Mesendoderm (in vitro differentiated cells): Measurements from ENCODE around the gene GABRA4.

Source experiments
- DNase-seq: peaks from one replicate; pipeline ENCODE4 v3.0.0; 2013
- H2AK5ac ChIP-seq: 2 replicates; pipeline ENCODE4 v1.6.1; 2013; ENCODE audit warnings: low read length, inconsistent platforms
- H2BK120ac ChIP-seq: 2 replicates; pipeline ENCODE4 v1.6.1; 2013; ENCODE audit warnings: low read depth, mild to moderate bottlenecking, low read length, moderate library complexity, mixed read lengths
- H2BK15ac ChIP-seq: replicated peaks from 2 replicates; pipeline ENCODE4 v1.6.1; 2013; ENCODE audit warnings: low read depth, mild to moderate bottlenecking, moderate library complexity
- H2BK5ac ChIP-seq: 2 replicates; pipeline ENCODE4 v1.6.1; 2013; ENCODE audit warnings: low read length, inconsistent platforms
- H3K18ac ChIP-seq: 2 replicates; pipeline ENCODE4 v1.6.1; 2013; ENCODE audit warnings: mild to moderate bottlenecking, low read length, mixed read lengths
- H3K23ac ChIP-seq: one replicate; pipeline ENCODE4 v1.6.1; 2013; ENCODE audit warnings: low read length
- H3K27ac ChIP-seq: 2 replicates; pipeline ENCODE4 v1.5.1; 2013; ENCODE audit warnings: low read depth, mild to moderate bottlenecking, inconsistent platforms, low read length, moderate library complexity
- H3K27me3 ChIP-seq: 2 replicates; pipeline ENCODE4 v1.6.1; 2013; ENCODE audit warnings: low read length, control low read depth, mild to moderate bottlenecking, inconsistent platforms; ENCODE audit not compliant: insufficient read depth, poor library complexity
- H3K36me3 ChIP-seq: 2 replicates; pipeline ENCODE4 v1.6.1; 2013; ENCODE audit warnings: low read length, inconsistent platforms; ENCODE audit not compliant: control insufficient read depth, insufficient read depth
- H3K4ac ChIP-seq: one replicate; pipeline ENCODE4 v1.6.1; 2013; ENCODE audit warnings: low read depth, mild to moderate bottlenecking, low read length, moderate library complexity
- H3K4me1 ChIP-seq: 2 replicates; pipeline ENCODE4 v1.6.1; 2013; ENCODE audit warnings: low read depth, low read length, inconsistent platforms; ENCODE audit not compliant: control insufficient read depth
- H3K4me2 ChIP-seq: 2 replicates; pipeline ENCODE4 v1.6.1; 2013; ENCODE audit warnings: low read length
- H3K4me3 ChIP-seq: 2 replicates; pipeline ENCODE4 v1.5.1; 2013; ENCODE audit warnings: mild to moderate bottlenecking, low read length
- H3K56ac ChIP-seq: one replicate; pipeline ENCODE4 v1.6.1; 2013; ENCODE audit warnings: low read length
- H3K79me1 ChIP-seq: 2 replicates; pipeline ENCODE4 v1.6.1; 2013; ENCODE audit warnings: low read length, inconsistent platforms
- H3K79me2 ChIP-seq: 2 replicates; pipeline ENCODE4 v1.6.1; 2013; ENCODE audit warnings: mild to moderate bottlenecking, low read length; ENCODE audit not compliant: control insufficient read depth, insufficient read depth
- H3K9ac ChIP-seq: 2 replicates; pipeline ENCODE4 v1.6.1; 2013; ENCODE audit warnings: low read length, inconsistent platforms
- H4K5ac ChIP-seq: one replicate; pipeline ENCODE4 v1.6.1; 2013; ENCODE audit warnings: low read length
- H4K8ac ChIP-seq: one replicate; pipeline ENCODE4 v1.6.1; 2013; ENCODE audit warnings: low read depth, mild to moderate bottlenecking, control low read depth, low read length, moderate library complexity
- WGBS: extraction: QIAGEN DNeasy Blood & Tissue Kit; methylation state at CpG from one replicate; pipeline ENCODE4 v1.1.7; 2013; ENCODE audit warnings: low lambda C conversion rate, missing lambda C conversion rate; ENCODE audit not compliant: insufficient coverage; ENCODE audit errors: extremely low coverage; 5-methylcytosine and 5-hydroxymethylcytosine counted together

Gene GABRA4

DNA sequence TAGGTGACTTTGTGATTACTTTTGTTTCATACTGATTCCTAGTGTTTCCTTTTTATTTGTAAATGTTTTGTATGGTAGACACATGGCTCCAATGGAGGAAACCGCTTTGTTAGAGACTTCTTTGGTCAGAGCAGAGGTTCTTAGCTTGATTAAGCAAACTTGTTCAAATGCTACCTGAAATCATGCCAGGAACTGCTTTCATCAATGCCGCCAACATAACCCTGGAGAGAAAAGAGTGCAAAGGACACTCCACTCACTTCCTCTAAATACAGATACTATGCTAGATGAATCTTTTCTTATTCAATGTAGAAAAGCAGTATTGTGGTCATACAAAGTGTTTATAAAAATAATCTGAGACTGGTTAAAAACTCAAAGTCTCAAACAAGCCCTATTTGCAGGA lies 58.7 kb downstream of the GABRA4 start:
- Histone ChIP-seq H3K36me3 (no peaks in the 10 kb centered on the region), H3K4me1 (no peaks in the 10 kb centered on the region), H3K9ac (no peak overlapping the region), H2BK5ac (no peak overlapping the region), H3K79me1 (no peaks in the 10 kb centered on the region), H3K27me3 (no peaks in the 10 kb centered on the region), H3K4ac (no peak overlapping the region), H2BK120ac (no peak overlapping the region), H3K4me3 (no peak overlapping the region), H4K5ac (no peak overlapping the region), H4K8ac (no peak overlapping the region), H2AK5ac (no peak overlapping the region), H2BK15ac (no peak overlapping the region), H3K18ac (no peak overlapping the region), H3K27ac (no peak overlapping the region), H3K79me2 (no peaks in the 10 kb centered on the region), H3K23ac (no peak overlapping the region), H3K56ac (no peak overlapping the region), H3K4me2 (no peak overlapping the region)
- WGBS: no CpG with 5 or more reads among the region's 2 CpGs
- no peak for DNase-seq

DNA sequence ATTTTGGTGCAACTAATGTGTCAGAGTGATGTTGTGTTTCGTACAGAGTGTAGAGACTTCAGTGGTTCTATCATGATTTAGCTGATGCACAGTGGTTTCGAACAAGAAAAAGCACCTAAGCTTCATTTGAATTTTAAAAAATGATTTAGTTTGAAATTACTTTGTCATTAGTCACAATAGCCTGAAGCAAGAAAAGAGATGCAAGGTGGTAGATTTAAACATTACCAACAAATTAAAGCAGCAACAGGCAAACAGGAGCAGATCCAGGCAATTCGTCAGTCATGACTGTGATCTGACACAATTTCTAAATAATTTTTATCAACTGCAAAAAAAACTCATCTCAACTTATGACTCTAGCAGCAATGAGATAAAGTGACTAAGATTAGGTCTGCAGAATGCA lies 59.7 kb downstream of the GABRA4 start:
- Histone ChIP-seq H3K18ac (no peak overlapping the region), H3K36me3 (no peaks in the 10 kb centered on the region), H2AK5ac (no peak overlapping the region), H2BK5ac (no peak overlapping the region), H4K5ac (no peak overlapping the region), H3K4me1 (no peaks in the 10 kb centered on the region), H3K27me3 (no peaks in the 10 kb centered on the region), H2BK120ac (no peak overlapping the region), H3K9ac (no peak overlapping the region), H3K4me3 (no peak overlapping the region), H3K56ac (no peak overlapping the region), H3K79me1 (no peaks in the 10 kb centered on the region), H3K27ac (no peak overlapping the region), H3K23ac (no peak overlapping the region), H3K79me2 (no peaks in the 10 kb centered on the region), H3K4me2 (no peak overlapping the region), H3K4ac (no peak overlapping the region), H4K8ac (no peak overlapping the region), H2BK15ac (no peak overlapping the region)
- no CpG with 5 or more reads among the region's 3 CpGs for WGBS
- DNase-seq: no peak

DNA sequence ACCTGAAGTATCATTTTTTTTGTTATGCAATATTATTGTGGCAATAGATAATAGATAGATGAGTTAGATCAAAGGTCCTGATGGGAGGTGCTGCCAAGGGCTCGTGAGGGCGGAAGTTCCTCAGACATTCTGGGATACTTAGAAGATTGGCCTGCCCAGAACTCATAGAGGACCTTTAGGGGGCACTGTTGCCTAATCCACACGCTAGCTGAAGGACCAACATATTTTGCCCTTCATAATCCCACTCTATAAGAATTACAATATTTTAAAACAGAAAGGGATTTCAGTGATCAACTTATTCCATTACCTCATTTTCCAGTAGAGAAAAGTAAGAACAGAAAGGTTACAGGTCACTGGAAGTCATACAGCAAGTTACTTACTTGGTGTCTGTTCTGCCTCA lies 61.4 kb downstream of the GABRA4 start:
- Histone ChIP-seq H2BK5ac (no peak overlapping the region), H3K4me3 (no peak overlapping the region), H3K23ac (no peak overlapping the region), H3K79me2 (no peaks in the 10 kb centered on the region), H4K5ac (no peak overlapping the region), H3K4ac (no peak overlapping the region), H3K9ac (no peak overlapping the region), H3K4me1 (no peaks in the 10 kb centered on the region), H3K56ac (no peak overlapping the region), H3K27me3 (no peaks in the 10 kb centered on the region), H4K8ac (no peak overlapping the region), H3K27ac (no peak overlapping the region), H3K4me2 (no peak overlapping the region), H3K18ac (no peak overlapping the region), H2BK15ac (no peak overlapping the region), H3K36me3 (no peaks in the 10 kb centered on the region), H3K79me1 (no peaks in the 10 kb centered on the region), H2AK5ac (no peak overlapping the region), H2BK120ac (no peak overlapping the region)
- WGBS: no CpG with 5 or more reads among the region's 3 CpGs
- DNase-seq: peak; percentile 68

DNA sequence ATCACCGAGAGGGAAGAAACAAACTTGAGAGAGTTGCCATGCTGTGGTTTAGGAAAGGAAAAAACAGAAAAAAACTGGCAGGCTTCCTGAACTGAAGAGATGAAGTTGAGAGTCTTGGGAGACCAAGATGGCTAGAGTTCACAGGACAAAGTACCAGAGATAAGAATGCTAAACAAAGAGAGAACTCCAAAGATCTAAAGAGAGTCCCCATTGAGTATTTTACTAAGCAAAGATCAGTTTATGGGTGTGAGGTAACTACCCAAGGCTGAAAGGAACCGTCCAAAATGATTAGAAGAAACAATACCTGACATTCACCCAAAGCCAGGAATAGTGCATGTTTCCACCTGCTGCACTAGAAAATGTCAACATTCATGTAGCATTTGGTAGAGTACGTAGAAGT lies 62.5 kb downstream of the GABRA4 start:
- H2AK5ac ChIP-seq: no peak overlapping the region
- H2BK120ac ChIP-seq: no peak overlapping the region
- no peak for DNase-seq
- no peaks in the 10 kb centered on the region for H3K79me1 ChIP-seq
- H3K27ac ChIP-seq: no peak overlapping the region
- H3K4me3 ChIP-seq: no peak overlapping the region
- no peaks in the 10 kb centered on the region for H3K27me3 ChIP-seq
- no peak overlapping the region for H3K56ac ChIP-seq
- H4K8ac ChIP-seq: no peak overlapping the region
- no peaks in the 10 kb centered on the region for H3K4me1 ChIP-seq
- H4K5ac ChIP-seq: no peak overlapping the region
- H3K18ac ChIP-seq: no peak overlapping the region
- no peak overlapping the region for H3K9ac ChIP-seq
- H3K23ac ChIP-seq: no peak overlapping the region
- no peak overlapping the region for H2BK15ac ChIP-seq
- H3K4me2 ChIP-seq: no peak overlapping the region
- no peak overlapping the region for H3K4ac ChIP-seq
- no peaks in the 10 kb centered on the region for H3K36me3 ChIP-seq
- WGBS: no CpG with 5 or more reads among the region's 3 CpGs
- H2BK5ac ChIP-seq: no peak overlapping the region
- H3K79me2 ChIP-seq: no peaks in the 10 kb centered on the region

DNA sequence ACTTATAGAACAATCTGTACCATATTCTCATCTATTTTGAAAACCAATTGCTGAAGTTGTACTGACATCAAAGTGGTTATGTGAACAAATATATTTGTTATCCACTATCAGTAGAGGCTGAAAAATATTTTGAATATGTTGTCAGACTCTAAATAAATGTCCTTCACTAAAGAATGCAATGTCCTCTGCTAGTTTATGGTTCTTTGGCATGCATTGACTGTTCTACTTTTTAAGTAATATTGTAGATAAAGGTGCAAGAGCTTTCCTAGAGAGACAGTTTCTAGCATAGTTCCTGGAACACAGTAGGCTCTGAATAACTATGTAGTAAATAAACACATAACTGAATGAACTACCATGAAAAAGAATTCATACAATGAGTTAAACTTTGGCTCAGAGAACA lies 66.2 kb downstream of the GABRA4 start:
- no peak overlapping the region for H3K23ac ChIP-seq
- no peak for DNase-seq
- H2BK5ac ChIP-seq: no peak overlapping the region
- no peaks in the 10 kb centered on the region for H3K36me3 ChIP-seq
- no peak overlapping the region for H3K9ac ChIP-seq
- no peak overlapping the region for H3K18ac ChIP-seq
- no peak overlapping the region for H2BK120ac ChIP-seq
- no peak overlapping the region for H3K4me3 ChIP-seq
- no peak overlapping the region for H2AK5ac ChIP-seq
- no peaks in the 10 kb centered on the region for H3K79me1 ChIP-seq
- no peak overlapping the region for H3K4me2 ChIP-seq
- no peak overlapping the region for H3K56ac ChIP-seq
- H3K27me3 ChIP-seq: no peaks in the 10 kb centered on the region
- no peak overlapping the region for H2BK15ac ChIP-seq
- H4K5ac ChIP-seq: no peak overlapping the region
- no peaks in the 10 kb centered on the region for H3K79me2 ChIP-seq
- H3K4me1 ChIP-seq: no peaks in the 10 kb centered on the region
- H3K4ac ChIP-seq: no peak overlapping the region
- no peak overlapping the region for H4K8ac ChIP-seq
- no peak overlapping the region for H3K27ac ChIP-seq

DNA sequence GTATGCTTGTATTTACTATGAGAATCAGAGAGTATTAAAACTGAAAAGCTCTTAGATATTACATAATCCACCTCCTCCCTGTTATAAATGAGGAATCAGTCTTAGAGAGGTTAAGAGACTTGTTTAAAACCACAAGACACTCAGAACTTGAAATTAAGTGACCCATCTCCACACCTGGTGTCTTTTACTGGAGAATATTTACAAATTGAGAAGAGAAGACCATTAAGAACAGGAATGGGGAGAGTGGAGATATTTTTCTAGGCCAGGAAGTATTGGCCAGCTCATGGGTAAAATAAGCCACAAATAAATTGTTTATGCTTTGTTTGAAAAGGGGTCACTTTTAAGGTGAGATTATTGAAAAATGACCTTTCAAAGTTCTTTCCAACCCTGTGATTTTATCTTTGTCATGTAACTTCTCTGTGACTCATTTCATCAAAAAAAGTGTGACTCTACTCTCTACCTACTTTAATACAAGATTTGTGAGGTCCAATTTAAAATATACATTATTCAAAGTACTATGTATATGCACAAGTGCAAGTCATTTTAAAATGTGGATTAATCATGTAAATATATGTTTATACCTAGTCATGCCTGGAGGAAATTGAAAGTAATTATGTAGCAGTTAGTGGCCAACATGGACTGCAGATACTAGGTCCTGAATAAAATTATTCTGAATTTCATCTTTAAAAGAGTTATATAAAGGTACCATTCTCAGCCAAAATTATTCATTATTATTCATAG lies 68.4 kb downstream of the GABRA4 start:
- H3K23ac ChIP-seq: no peak overlapping the region

More for the DNA sequence above, 68.4 kb downstream of the GABRA4 start:
- no peak for DNase-seq
- no peaks in the 10 kb centered on the region for H3K4me1 ChIP-seq
- H2BK15ac ChIP-seq: no peak overlapping the region
- no peak overlapping the region for H3K4ac ChIP-seq
- H3K36me3 ChIP-seq: no peaks in the 10 kb centered on the region
- no peak overlapping the region for H3K9ac ChIP-seq
- H4K5ac ChIP-seq: no peak overlapping the region
- no peak overlapping the region for H2BK5ac ChIP-seq
- no peak overlapping the region for H3K56ac ChIP-seq
- H3K27ac ChIP-seq: no peak overlapping the region
- H3K79me1 ChIP-seq: no peaks in the 10 kb centered on the region
- no peak overlapping the region for H4K8ac ChIP-seq
- no peak overlapping the region for H3K4me3 ChIP-seq
- H2BK120ac ChIP-seq: no peak overlapping the region
- H3K4me2 ChIP-seq: no peak overlapping the region
- H3K27me3 ChIP-seq: no peaks in the 10 kb centered on the region
- no peak overlapping the region for H3K18ac ChIP-seq
- no peaks in the 10 kb centered on the region for H3K79me2 ChIP-seq
- H2AK5ac ChIP-seq: no peak overlapping the region
